HL-60 (cell line): Measurements from ENCODE around the gene EXOC4.

Experiments
- DNase-seq, 2 experiments: peaks; one replicate each; pipeline ENCODE4 v3.0.0-alpha.2; 2010 to 2020; ENCODE audit warnings: low read depth in 1 of 2, low spot score in 1 of 2
- H3K27ac ChIP-seq: fragments of 250-450 bp; sonication (Bioruptor Pico); replicated peaks from 2 replicates; pipeline ENCODE4 v1.5.1; 2020; ENCODE audit warnings: mild to moderate bottlenecking, moderate library complexity
- H3K27me3 ChIP-seq: fragments of 250-450 bp; sonication (Bioruptor Pico); 2 replicates; pipeline ENCODE4 v1.5.1; 2021; ENCODE audit warnings: mild to moderate bottlenecking, moderate library complexity; ENCODE audit not compliant: insufficient read depth, poor library complexity, severe bottlenecking
- H3K4me3 ChIP-seq: replicated peaks from 2 replicates; pipeline ENCODE4 v1.5.1; 2011; ENCODE audit warnings: mild to moderate bottlenecking, control low read depth, low read length; ENCODE audit not compliant: insufficient read depth
- CTCF ChIP-seq: IDR thresholded peaks from one replicate; pipeline ENCODE4 v1.5.1; 2011; ENCODE audit warnings: low read length, control low read depth, inconsistent platforms; ENCODE audit not compliant: insufficient read depth
- GABPA ChIP-seq: IDR thresholded peaks from 2 replicates; pipeline ENCODE4 v1.6.1; 2012; ENCODE audit warnings: low read depth
- POLR2AphosphoS5 ChIP-seq: IDR thresholded peaks from 2 replicates; pipeline ENCODE4 v1.6.1; 2012; ENCODE audit warnings: low read depth
- REST ChIP-seq: IDR thresholded peaks from 2 replicates; pipeline ENCODE4 v1.6.1; 2012; ENCODE audit warnings: low read depth; ENCODE audit not compliant: insufficient replicate concordance
- SPI1 ChIP-seq: IDR thresholded peaks from 2 replicates; pipeline ENCODE4 v1.6.1; 2012; ENCODE audit warnings: low read depth, mild to moderate bottlenecking, borderline replicate concordance

Gene EXOC4

DNA sequence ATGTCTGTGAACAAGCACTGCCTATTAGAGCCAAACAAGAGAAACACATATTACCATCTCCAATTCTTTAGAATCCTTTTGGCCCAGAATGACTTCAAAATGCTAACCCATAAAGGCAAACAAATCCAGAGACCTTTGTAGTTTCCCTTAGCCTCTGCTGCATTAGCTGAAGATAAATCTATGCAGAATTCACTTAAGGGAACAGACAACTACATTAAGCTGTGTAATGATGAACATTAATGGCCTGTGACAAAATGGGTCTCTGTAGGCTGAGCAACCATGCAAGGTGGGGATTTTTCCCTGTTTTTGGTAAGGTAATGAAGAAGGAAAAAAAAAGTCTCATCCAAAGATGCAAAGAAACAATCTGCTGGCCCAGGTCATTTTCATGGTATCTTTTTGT is 411.6 kb downstream of the EXOC4 start:
- no peak for DNase-seq
- no peak overlapping the region for H3K27ac ChIP-seq
- TF ChIP-seq CTCF: no peak
- TF ChIP-seq GABPA: no peak
- TF ChIP-seq SPI1: no peak
- TF ChIP-seq REST: no peak
- no peak for TF ChIP-seq POLR2AphosphoS5
- no peak overlapping the region for H3K4me3 ChIP-seq
- no peaks in the 10 kb centered on the region for H3K27me3 ChIP-seq

DNA sequence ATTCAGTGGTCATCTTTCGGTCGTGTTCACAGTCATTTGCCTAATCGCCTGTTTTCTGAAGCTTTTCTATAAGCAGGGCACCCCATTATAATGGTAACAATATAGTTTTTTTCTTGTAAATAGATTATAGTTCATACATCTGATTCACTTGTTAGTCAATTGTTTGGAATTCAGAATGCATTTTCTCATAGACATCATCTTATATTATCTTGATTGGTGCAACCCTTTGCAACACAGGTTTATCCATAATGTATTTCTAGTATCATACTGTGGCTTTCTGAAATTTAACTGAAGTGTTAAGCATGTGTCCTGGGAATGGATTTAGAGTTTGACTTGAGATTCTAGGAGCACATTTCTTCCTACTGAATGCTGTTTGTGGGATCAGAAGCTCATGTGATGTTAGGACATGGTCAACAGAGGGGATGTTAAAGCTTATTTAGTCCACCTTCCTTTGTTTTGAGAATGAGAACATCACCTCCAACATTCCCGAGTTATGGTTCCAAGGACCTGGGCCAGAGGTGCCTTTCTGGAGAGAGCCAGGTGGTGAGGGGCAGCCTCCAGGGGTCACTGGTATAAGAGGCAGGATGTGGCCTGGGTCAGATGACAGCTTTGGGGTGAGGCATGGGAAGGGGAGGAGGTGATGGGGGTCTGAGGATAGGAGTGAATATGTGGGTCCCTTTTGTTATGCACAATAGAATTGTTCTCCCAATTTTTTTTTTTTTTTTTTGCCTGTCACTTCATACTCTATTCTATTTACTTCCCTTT is 415.6 kb downstream of the EXOC4 start:
- TF ChIP-seq POLR2AphosphoS5: no peak
- TF ChIP-seq SPI1: no peak
- no peak for TF ChIP-seq GABPA
- no peak for TF ChIP-seq CTCF
- no peak for TF ChIP-seq REST
- no peak for DNase-seq
- Histone ChIP-seq H3K27me3 (no peaks in the 10 kb centered on the region), H3K4me3 (no peak overlapping the region), H3K27ac (no peak overlapping the region)

- H3K4me3 ChIP-seq: no peak overlapping the region
- no peak for DNase-seq
- TF ChIP-seq SPI1 (no peak), POLR2AphosphoS5 (no peak), GABPA (no peak), REST (no peak), CTCF (no peak)
- H3K27me3 ChIP-seq: no peaks in the 10 kb centered on the region
- H3K27ac ChIP-seq: no peak overlapping the region
Observed at GRCh38 chr7:133669061-133669455, 416.2 kb downstream of the EXOC4 start.
